Adipose tissue (tissue), 3 donors: Measurements from ENCODE around the gene FCHSD2. TPM values are rescaled to one million over a fixed set of nuclear protein-coding genes. Genes with fewer than 3 reads are reported as not detected.
"Not testable (repeated sequence)": the region's sequence is repeated elsewhere in the genome, so short reads cannot be mapped to it uniquely, and the experiment has no call there.

Experiments
- H3K27ac ChIP-seq: one replicate; pipeline ENCODE4 v1.5.1; 2013; ENCODE audit warnings: low read depth, low read length
- WGBS, 3 donors: extraction: QIAGEN DNeasy Blood & Tissue Kit; methylation state at CpG; one replicate each; pipeline ENCODE4 v1.1.7; 2013; 5-methylcytosine and 5-hydroxymethylcytosine counted together
- polyA plus RNA-seq, 3 donors: library from polyadenylated mRNA; stranded (reverse); fragments of 200-250 nt; gene quantifications; one replicate each; pipeline ENCODE4 v1.2.3, GENCODE V29; 2013
- donor health status: healthy with polysubstance abuse.
- donor health status: Bipolar disorder and iron deficiency.
- donor health status: healthy.

FCHSD2 gene
- polyA plus RNA-seq, 3 donors = 4.9 to 17.8 (median 16.3) TPM

GRCh38 chr11:72996959-72997358 is 145.2 kb downstream of the FCHSD2 start:
- 45 to 78% (median 45%) methylated on average over 3 of the region's 3 CpGs for WGBS, 3 donors

GRCh38 chr11:72989727-72990126 is 152.4 kb downstream of the FCHSD2 start:
- 0 to 59% (median 47%) methylated on average over 1 of the region's 1 CpG for WGBS, 3 donors
- H3K27ac ChIP-seq = no peak overlapping the region

More at GRCh38 chr11:72996959-72997358, 145.2 kb downstream of the FCHSD2 start:
- H3K27ac ChIP-seq = no peak overlapping the region

GRCh38 chr11:72988821-72989220 is 153.3 kb downstream of the FCHSD2 start:
- H3K27ac ChIP-seq = no peak overlapping the region
- WGBS, 3 donors = 79 to 85% (median 81%) methylated on average over 3 of the region's 3 CpGs

GRCh38 chr11:72985645-72986044 is 156.5 kb downstream of the FCHSD2 start:
- no peak overlapping the region for H3K27ac ChIP-seq

GRCh38 chr11:72984453-72985077 is 157.6 kb downstream of the FCHSD2 start:
- H3K27ac ChIP-seq = no peak overlapping the region
- WGBS, 3 donors = 40 to 74% (median 69%) methylated on average over 3 of the region's 3 CpGs

- H3K27ac ChIP-seq = no peak overlapping the region
- WGBS, 3 donors = 89 to 95% (median 94%) methylated on average over 2 of the region's 2 CpGs
These were observed 158.6 kb downstream of the FCHSD2 start for GRCh38 chr11:72983560-72983959.

- 54 to 57% (median 55%) methylated on average over 3 of the region's 3 CpGs for WGBS, 3 donors
- no peak overlapping the region for H3K27ac ChIP-seq
These were observed 160.0 kb downstream of the FCHSD2 start for GRCh38 chr11:72981971-72982685.

- 58 to 74% (median 73%) methylated on average over 1 of the region's 1 CpG for WGBS, 3 donors
- H3K27ac ChIP-seq = no peak overlapping the region
These were observed 161.0 kb downstream of the FCHSD2 start for GRCh38 chr11:72981080-72981479.

- not testable (repeated sequence) for H3K27ac ChIP-seq
- WGBS, 3 donors = 88 to 99% (median 98%) methylated on average over 2 of the region's 2 CpGs
These were observed 164.3 kb downstream of the FCHSD2 start for GRCh38 chr11:72977782-72978181.

- H3K27ac ChIP-seq = not testable (repeated sequence)
- WGBS, 3 donors = 96 to 100% (median 100%) methylated on average over 1 of the region's 1 CpG
These were observed 165.6 kb downstream of the FCHSD2 start for GRCh38 chr11:72976522-72976892.

- WGBS, 3 donors = 33 to 47% (median 35%) methylated on average over 3 of the region's 3 CpGs
- H3K27ac ChIP-seq = no peak overlapping the region
These were observed 166.2 kb downstream of the FCHSD2 start for GRCh38 chr11:72975778-72976521.

- 89 to 98% (median 92%) methylated on average over 3 of the region's 3 CpGs for WGBS, 3 donors
- H3K27ac ChIP-seq = no peak overlapping the region
These were observed 167.5 kb downstream of the FCHSD2 start for GRCh38 chr11:72974487-72975205.

GRCh38 chr11:72972496-72973128 is 169.5 kb downstream of the FCHSD2 start:
- no peak overlapping the region for H3K27ac ChIP-seq
- WGBS, 3 donors = 80 to 87% (median 86%) methylated on average over 6 of the region's 6 CpGs

- WGBS, 3 donors = 51 to 81% (median 76%) methylated on average over 6 of the region's 6 CpGs
- H3K27ac ChIP-seq = no peak overlapping the region
These were observed 170.7 kb downstream of the FCHSD2 start for GRCh38 chr11:72971192-72971967.

GRCh38 chr11:72970557-72971118 is 171.5 kb downstream of the FCHSD2 start:
- H3K27ac ChIP-seq = no peak overlapping the region
- 85 to 92% (median 88%) methylated on average over 6 of the region's 6 CpGs for WGBS, 3 donors

- no peak overlapping the region for H3K27ac ChIP-seq
These were observed 172.2 kb downstream of the FCHSD2 start for GRCh38 chr11:72969894-72970335.

GRCh38 chr11:72968390-72968789 is 173.7 kb downstream of the FCHSD2 start:
- no peak overlapping the region for H3K27ac ChIP-seq
